PC-3 (cell line): ENCODE measurements around the gene TMEM18.

Experiments used
- EZH2 ChIP-seq: fragments of 300-600 bp; sonication (generic); IDR thresholded peaks from one replicate; pipeline ENCODE4 v1.6.1; 2017; ENCODE audit warnings: antibody characterized with exemption, mild to moderate bottlenecking, low read length; ENCODE audit not compliant: unreplicated experiment
- TF ChIP-seq, protein P1 (sequence below): fragments of 300-600 bp; sonication (generic); conservative IDR thresholded peaks from 2 replicates; pipeline ENCODE4 v1.5.1; 2017; ENCODE audit warnings: antibody characterized with exemption, low read depth, mild to moderate bottlenecking, low read length

DNA sequence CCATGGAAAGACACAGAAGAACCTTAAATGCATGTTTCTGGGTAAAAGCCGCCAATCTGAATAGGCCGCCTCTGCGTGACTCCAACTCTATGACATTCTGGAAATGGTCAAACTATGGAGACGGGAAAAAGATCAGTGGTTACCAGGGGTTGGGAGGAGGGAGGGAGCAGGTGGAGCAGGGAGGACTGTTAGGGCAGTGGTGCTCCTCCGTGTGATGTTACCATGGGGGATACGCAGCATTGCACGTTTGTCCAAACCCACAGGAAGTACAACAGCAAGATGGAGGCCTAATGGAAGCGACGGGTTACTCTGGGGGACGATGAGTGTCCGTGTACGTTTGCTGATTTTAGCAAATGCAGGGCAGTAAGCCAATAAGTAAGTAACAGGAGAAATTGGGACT is 17.2 kb downstream of the TMEM18 start:
- TF ChIP-seq, protein P1, sequence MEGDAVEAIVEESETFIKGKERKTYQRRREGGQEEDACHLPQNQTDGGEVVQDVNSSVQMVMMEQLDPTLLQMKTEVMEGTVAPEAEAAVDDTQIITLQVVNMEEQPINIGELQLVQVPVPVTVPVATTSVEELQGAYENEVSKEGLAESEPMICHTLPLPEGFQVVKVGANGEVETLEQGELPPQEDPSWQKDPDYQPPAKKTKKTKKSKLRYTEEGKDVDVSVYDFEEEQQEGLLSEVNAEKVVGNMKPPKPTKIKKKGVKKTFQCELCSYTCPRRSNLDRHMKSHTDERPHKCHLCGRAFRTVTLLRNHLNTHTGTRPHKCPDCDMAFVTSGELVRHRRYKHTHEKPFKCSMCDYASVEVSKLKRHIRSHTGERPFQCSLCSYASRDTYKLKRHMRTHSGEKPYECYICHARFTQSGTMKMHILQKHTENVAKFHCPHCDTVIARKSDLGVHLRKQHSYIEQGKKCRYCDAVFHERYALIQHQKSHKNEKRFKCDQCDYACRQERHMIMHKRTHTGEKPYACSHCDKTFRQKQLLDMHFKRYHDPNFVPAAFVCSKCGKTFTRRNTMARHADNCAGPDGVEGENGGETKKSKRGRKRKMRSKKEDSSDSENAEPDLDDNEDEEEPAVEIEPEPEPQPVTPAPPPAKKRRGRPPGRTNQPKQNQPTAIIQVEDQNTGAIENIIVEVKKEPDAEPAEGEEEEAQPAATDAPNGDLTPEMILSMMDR = no peak
- TF ChIP-seq EZH2 = no peak
